ENCODE results near the gene MIS18BP1.
"Not testable (repeated sequence)": the region's sequence is repeated elsewhere in the genome, so short reads cannot be mapped to it uniquely, and the experiment has no call there.

Gene MIS18BP1

DNA sequence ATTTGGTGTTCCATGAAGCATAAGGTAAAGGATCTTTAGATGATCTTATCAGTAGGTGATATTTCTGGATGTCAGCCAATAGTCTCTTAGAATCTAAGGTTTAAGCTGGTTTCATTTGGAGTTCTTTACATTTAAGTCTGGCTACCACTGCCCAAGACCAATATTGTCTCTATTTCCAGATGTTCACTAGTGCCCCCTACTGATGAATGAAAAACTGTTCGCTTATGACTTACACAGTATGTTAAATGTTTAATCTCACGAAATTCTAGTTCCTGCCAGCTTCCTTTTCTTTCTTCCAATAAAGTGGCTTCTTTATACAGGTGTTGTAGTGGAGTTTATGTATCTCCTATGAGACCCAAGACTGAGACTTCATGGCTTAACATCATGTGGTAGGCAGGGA lies 31.8 kb upstream of the MIS18BP1 start:
- no peaks in the 10 kb centered on the region for H3K36me3 ChIP-seq (ENCODE audit: control insufficient read depth, insufficient read depth, low read length)
- TF ChIP-seq, protein P1, sequence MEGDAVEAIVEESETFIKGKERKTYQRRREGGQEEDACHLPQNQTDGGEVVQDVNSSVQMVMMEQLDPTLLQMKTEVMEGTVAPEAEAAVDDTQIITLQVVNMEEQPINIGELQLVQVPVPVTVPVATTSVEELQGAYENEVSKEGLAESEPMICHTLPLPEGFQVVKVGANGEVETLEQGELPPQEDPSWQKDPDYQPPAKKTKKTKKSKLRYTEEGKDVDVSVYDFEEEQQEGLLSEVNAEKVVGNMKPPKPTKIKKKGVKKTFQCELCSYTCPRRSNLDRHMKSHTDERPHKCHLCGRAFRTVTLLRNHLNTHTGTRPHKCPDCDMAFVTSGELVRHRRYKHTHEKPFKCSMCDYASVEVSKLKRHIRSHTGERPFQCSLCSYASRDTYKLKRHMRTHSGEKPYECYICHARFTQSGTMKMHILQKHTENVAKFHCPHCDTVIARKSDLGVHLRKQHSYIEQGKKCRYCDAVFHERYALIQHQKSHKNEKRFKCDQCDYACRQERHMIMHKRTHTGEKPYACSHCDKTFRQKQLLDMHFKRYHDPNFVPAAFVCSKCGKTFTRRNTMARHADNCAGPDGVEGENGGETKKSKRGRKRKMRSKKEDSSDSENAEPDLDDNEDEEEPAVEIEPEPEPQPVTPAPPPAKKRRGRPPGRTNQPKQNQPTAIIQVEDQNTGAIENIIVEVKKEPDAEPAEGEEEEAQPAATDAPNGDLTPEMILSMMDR (IDR thresholded peaks at IDR 0.05): no peak
- no peak overlapping the region for H2AFZ ChIP-seq
- no peaks in the 10 kb centered on the region for H3K27me3 ChIP-seq (ENCODE audit: control insufficient read depth, insufficient read depth, low read length)
- no peaks in the 10 kb centered on the region for H3K4me1 ChIP-seq
- H3K9ac ChIP-seq: no peak overlapping the region
- H3K4me2 ChIP-seq (ENCODE audit: low read length): no peak overlapping the region
- no peak overlapping the region for H3K27ac ChIP-seq
- H3K4me3 ChIP-seq (ENCODE audit: low read depth, low read length): no peak overlapping the region
- H3K79me2 ChIP-seq: no peaks in the 10 kb centered on the region
- H3K9me3 ChIP-seq (ENCODE audit: control insufficient read depth, low read length): no peaks in the 10 kb centered on the region

DNA sequence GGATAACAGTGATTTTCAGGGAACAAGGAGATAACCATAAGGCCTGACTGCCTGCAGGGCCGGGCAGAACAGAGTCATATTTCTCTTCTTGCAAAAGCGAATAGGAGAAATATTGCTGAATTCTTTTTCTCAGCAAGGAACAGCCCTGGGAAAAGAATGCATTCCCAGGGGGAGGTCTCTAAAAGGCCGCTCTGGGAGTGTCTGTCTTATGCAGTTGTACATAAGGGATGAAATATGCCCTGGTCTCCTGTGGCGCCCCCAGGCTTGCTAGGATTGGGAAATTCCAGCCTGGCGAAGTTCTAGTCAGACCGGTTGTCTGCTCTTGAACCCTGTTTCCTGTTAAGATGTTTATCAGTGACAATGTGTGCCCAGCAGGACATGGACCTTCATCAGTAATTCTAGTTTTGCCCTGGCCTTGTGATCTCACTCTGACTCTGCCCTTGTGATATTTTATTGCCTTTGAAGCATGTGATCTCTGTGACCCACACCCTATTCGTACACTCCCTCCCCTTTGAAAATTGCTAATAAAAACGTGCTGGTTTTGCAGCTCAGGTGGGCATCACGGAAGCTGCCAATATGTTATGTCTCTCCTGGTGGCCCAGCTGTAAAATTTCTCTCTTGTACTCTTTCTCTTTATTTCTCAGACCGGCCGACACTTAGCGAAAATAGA lies 28.9 kb upstream of the MIS18BP1 start:
- H3K27me3 ChIP-seq (ENCODE audit: control insufficient read depth, insufficient read depth, low read length); H3K4me2 ChIP-seq (ENCODE audit: low read length); H3K9me3 ChIP-seq (ENCODE audit: control insufficient read depth, low read length); H3K27ac ChIP-seq; H3K4me3 ChIP-seq (ENCODE audit: low read depth, low read length); H2AFZ ChIP-seq; H3K9ac ChIP-seq; H3K79me2 ChIP-seq; H3K36me3 ChIP-seq (ENCODE audit: control insufficient read depth, insufficient read depth, low read length); H3K4me1 ChIP-seq: not testable (repeated sequence)

DNA sequence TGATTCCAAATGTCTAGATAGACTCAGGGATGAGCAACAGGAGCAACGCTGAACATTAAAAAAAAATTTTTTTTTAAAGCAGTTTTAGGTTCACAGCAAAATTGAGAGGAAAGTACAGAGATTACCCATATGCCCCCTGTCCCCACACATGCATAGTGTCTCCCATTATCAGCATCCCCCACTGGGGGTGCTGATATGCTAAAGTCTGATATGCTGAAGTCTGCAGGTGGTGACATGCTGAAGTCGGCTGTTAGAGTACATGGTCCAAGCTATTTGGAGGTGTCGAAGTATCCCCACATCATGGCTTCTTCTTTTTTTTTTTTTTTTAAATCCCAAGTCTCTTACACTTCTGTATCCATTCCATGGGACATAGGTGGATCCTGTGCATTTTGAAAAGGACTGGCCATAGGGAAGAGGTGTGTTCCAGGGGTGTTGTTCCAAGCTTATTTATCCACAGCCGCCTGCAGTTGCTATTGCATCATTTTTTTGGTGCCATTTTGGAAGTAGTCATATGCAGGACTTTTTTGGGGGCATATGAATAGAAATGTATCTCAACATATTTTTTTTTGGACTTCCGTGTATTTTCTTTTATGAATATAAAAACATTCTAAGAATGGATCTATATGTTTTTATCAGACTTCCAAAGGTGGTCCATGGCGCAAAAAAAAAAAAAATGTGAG lies 19.0 kb upstream of the MIS18BP1 start:
- no peaks in the 10 kb centered on the region for H3K27me3 ChIP-seq (ENCODE audit: control insufficient read depth, insufficient read depth, low read length)
- no peak overlapping the region for H3K27ac ChIP-seq
- H3K9ac ChIP-seq: no peak overlapping the region
- H3K4me2 ChIP-seq (ENCODE audit: low read length): no peak overlapping the region
- TF ChIP-seq, protein P1 (IDR thresholded peaks at IDR 0.05): no peak
- no peaks in the 10 kb centered on the region for H3K36me3 ChIP-seq (ENCODE audit: control insufficient read depth, insufficient read depth, low read length)
- H3K9me3 ChIP-seq (ENCODE audit: control insufficient read depth, low read length): no peaks in the 10 kb centered on the region
- no peak overlapping the region for H2AFZ ChIP-seq
- H3K4me1 ChIP-seq: no peaks in the 10 kb centered on the region
- H3K4me3 ChIP-seq (ENCODE audit: low read depth, low read length): no peak overlapping the region
- H3K79me2 ChIP-seq: no peaks in the 10 kb centered on the region

DNA sequence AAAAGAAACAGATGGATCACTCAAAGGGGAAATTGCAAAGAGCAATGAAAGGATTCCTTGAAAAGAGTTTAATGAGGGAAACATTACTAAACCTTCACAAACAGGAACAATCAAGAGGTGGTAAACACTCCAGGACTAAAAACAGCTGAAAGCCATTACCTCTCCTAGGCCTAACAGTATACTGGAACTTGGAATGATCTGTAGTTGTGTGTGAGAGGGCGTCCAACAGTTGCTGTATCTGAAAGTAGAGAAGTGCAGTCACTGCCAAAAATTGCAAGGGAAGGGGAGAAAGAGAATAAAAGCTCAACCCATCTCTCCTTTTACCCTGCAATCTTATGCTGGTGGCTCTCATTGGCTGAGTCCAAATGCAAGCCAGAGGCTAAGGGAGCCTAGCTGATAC lies 17.0 kb upstream of the MIS18BP1 start:
- no peaks in the 10 kb centered on the region for H3K4me1 ChIP-seq
- H3K9me3 ChIP-seq (ENCODE audit: control insufficient read depth, low read length): no peaks in the 10 kb centered on the region
- no peaks in the 10 kb centered on the region for H3K36me3 ChIP-seq (ENCODE audit: control insufficient read depth, insufficient read depth, low read length)
- H3K79me2 ChIP-seq: no peaks in the 10 kb centered on the region
- H3K9ac ChIP-seq: no peak overlapping the region
- H3K27me3 ChIP-seq (ENCODE audit: control insufficient read depth, insufficient read depth, low read length): no peaks in the 10 kb centered on the region
- TF ChIP-seq, protein P1 (IDR thresholded peaks at IDR 0.05): no peak
- H3K4me2 ChIP-seq (ENCODE audit: low read length): no peak overlapping the region
- no peak overlapping the region for H3K27ac ChIP-seq
- H3K4me3 ChIP-seq (ENCODE audit: low read depth, low read length): no peak overlapping the region
- no peak overlapping the region for H2AFZ ChIP-seq

DNA sequence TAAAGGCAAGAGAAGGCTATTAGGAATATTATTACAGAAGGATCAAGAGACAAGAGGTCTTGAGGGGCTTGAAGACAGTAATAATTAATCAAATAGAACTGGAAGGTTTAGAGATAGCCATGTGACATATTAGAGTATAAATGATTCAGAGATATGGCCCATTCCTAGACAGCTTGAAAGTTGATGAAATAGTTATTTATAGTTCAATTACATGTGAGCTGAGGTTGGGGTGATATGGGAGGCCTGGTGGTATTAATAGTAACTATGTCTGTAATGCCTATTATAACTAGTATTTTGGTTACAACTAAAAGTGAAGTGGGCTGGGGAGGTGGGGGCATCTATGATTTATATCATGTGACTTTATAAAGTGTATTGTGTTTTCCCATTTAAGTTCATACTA lies 14.1 kb upstream of the MIS18BP1 start:
- TF ChIP-seq, protein P1 (IDR thresholded peaks at IDR 0.05): no peak
- no peaks in the 10 kb centered on the region for H3K36me3 ChIP-seq (ENCODE audit: control insufficient read depth, insufficient read depth, low read length)
- H3K4me1 ChIP-seq: no peaks in the 10 kb centered on the region
- no peak overlapping the region for H3K27ac ChIP-seq
- no peak overlapping the region for H2AFZ ChIP-seq
- no peaks in the 10 kb centered on the region for H3K27me3 ChIP-seq (ENCODE audit: control insufficient read depth, insufficient read depth, low read length)
- no peak overlapping the region for H3K9ac ChIP-seq
- no peak overlapping the region for H3K4me2 ChIP-seq (ENCODE audit: low read length)
- H3K9me3 ChIP-seq (ENCODE audit: control insufficient read depth, low read length): no peaks in the 10 kb centered on the region
- no peaks in the 10 kb centered on the region for H3K79me2 ChIP-seq
- H3K4me3 ChIP-seq (ENCODE audit: low read depth, low read length): no peak overlapping the region

All from parathyroid adenoma (tissue), 2 donors.